ENCODE measurements around the gene TXNDC12. TPM values are rescaled to one million over a fixed set of nuclear protein-coding genes. Genes with fewer than 3 reads are reported as not detected.
"Not testable (repeated sequence)": the region's sequence is repeated elsewhere in the genome, so short reads cannot be mapped to it uniquely, and the experiment has no call there.

Gene TXNDC12
- total RNA-seq, 1 donor from 2014 or later: 35.5 TPM

DNA sequence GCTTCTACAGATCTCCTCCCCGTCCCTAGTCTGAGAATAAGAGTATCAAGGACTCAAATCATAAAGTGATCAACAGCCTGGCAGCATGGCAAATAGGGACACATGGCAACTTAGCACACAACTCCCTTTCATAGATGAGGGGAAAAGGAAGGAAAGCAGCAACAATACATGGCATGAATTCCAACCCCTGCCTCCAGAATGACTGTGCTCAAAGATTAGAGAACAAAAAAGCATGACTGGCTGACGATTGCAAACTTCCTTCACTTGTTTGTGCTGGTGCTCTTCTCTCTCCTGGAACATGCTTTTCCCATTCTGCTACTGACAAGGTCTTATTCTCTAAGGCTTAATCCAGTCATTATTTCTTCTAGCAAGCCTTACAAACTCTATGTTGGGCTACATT, 32.9 kb downstream of the TXNDC12 start:
- no peak for FAIRE-seq
- DNase-seq (ENCODE audit: low read depth): no peak
- Histone ChIP-seq H3K36me3 (ENCODE audit: control insufficient read depth, insufficient read depth, low read length) (peaks cover 9% of the 10 kb centered on the region), H3K4me3 (ENCODE audit: low read depth, low read length) (no peak overlapping the region), H3K27me3 (ENCODE audit: control insufficient read depth, insufficient read depth, low read length) (no peaks in the 10 kb centered on the region)
- TF ChIP-seq, protein P1, sequence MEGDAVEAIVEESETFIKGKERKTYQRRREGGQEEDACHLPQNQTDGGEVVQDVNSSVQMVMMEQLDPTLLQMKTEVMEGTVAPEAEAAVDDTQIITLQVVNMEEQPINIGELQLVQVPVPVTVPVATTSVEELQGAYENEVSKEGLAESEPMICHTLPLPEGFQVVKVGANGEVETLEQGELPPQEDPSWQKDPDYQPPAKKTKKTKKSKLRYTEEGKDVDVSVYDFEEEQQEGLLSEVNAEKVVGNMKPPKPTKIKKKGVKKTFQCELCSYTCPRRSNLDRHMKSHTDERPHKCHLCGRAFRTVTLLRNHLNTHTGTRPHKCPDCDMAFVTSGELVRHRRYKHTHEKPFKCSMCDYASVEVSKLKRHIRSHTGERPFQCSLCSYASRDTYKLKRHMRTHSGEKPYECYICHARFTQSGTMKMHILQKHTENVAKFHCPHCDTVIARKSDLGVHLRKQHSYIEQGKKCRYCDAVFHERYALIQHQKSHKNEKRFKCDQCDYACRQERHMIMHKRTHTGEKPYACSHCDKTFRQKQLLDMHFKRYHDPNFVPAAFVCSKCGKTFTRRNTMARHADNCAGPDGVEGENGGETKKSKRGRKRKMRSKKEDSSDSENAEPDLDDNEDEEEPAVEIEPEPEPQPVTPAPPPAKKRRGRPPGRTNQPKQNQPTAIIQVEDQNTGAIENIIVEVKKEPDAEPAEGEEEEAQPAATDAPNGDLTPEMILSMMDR (IDR thresholded peaks at IDR 0.05; ENCODE audit: insufficient read depth, low read length, severe bottlenecking): no peak

DNA sequence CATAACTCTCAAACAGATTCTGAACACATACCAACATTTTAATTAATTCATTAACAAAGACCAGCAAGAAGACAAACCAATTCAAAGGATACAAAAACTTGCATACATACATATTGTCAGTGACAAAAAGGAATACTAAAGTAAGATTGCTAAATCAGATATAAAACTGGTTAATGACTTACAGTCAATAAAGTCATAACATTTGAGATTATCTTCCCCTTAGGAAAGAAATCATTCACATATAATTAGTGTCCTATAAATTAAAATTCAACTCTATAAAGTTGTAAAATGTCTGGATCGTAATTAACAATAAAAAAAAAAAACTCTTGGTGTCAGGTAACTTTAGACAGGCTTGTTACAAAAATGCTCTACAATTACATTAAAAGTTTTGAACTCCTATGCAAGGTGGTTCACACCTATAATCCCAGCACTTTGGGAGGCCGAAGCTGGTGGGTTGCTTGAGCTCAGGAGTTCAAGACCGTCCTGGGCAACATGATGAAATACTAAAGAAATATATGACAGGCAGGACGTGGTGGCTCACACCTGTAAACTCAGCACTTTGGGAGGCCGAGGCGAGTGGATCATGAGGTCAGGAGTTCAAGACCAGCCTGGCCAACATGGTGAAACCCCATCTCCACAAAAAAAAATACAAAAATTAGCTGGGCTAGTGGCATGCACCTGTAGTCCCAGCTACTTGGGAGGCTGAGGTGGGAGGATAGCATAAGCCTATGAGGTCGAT, 46.8 kb downstream of the TXNDC12 start:
- Histone ChIP-seq H3K36me3 (ENCODE audit: control insufficient read depth, insufficient read depth, low read length) (no peaks in the 10 kb centered on the region), H3K4me3 (ENCODE audit: low read depth, low read length) (no peak overlapping the region), H3K27me3 (ENCODE audit: control insufficient read depth, insufficient read depth, low read length) (no peaks in the 10 kb centered on the region)
- TF ChIP-seq, protein P1 (IDR thresholded peaks at IDR 0.05; ENCODE audit: insufficient read depth, low read length, severe bottlenecking): no peak
- FAIRE-seq (no peak), DNase-seq (ENCODE audit: low read depth) (no peak)

DNA sequence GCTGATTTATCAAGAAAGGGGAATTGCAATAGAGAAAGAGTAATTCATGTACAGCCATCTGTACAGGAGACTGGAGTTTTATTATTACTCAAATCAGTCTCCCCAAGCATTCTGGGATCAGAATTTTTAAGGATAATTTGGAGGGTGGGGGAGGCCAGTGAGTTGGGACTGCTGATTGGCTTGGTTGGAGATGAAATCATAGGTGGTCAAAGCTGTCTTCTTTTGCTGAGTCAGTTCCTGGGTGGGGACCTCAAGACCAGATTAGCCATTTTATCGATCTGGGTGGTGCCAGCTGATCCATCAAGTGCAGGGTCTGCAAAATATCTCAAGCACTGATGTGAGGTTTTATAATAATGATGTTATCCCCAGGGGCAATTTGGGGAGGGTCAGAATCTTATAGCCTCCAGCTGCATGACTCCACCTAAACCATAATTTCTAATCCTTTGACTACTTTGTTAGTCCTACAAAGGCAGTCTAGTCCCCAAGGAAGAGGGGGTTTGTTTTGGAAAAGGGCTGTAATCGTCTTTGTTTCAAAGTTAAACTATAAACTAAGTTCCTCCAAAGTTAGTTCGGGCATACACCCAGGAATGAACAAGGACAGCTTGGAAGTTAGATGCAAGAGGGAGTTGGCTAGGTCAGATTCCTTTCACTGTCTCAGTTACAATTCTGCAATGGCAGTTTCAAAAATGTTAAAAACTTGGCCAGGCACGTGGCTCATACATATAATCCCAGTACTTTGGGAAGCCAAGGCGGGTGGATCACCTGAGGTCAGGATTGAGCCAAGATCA, 47.6 kb downstream of the TXNDC12 start:
- DNase-seq (ENCODE audit: low read depth) (no peak), FAIRE-seq (no peak)
- TF ChIP-seq, protein P1 (IDR thresholded peaks at IDR 0.05; ENCODE audit: insufficient read depth, low read length, severe bottlenecking): no peak
- Histone ChIP-seq H3K36me3 (ENCODE audit: control insufficient read depth, insufficient read depth, low read length) (no peaks in the 10 kb centered on the region), H3K27me3 (ENCODE audit: control insufficient read depth, insufficient read depth, low read length) (no peaks in the 10 kb centered on the region), H3K4me3 (ENCODE audit: low read depth, low read length) (no peak overlapping the region)

DNA sequence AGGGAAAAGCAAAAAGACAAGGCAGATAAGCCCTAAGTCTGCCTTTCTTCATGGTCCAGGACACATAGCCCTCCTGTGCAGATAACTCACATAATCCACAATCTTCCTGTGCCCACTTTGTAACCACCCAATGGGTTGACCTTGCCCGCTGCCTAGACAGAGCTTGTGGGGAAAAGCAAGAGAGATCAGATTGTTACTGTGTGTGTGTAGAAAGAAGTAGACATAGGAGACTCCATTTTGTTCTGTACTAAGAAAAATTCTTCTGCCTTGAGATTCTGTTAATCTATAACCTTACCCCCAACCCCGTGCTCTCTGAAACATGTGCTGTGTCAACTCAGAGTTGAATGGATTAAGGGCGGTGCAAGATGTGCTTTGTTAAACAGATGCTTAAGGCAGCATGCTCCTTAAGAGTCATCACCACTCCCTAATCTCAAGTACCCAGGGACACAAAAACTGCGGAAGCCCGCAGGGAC, 48.9 kb downstream of the TXNDC12 start:
- not testable (repeated sequence) for H3K27me3 ChIP-seq (ENCODE audit: control insufficient read depth, insufficient read depth, low read length); DNase-seq (ENCODE audit: low read depth); FAIRE-seq; H3K4me3 ChIP-seq (ENCODE audit: low read depth, low read length); H3K36me3 ChIP-seq (ENCODE audit: control insufficient read depth, insufficient read depth, low read length)

DNA sequence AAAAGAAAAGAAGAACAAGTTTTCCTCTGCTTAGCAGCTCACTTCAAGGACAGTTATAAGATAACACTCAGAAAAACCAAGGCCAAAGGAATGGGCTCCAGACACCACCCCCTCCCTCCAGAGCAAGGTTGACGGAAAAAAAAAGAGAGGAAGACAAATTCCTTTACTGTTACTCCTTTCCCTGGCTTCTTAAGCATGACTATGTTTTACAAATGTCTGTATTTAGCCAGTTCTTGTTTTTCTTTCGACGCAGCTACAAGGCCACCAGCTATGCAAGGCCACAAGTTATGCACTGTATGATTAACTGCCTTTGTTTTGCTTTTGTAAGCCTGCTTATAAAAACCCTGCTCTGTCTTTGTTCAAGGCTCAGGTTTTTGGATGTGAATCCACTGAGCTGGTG, 49.4 kb downstream of the TXNDC12 start:
- not testable (repeated sequence) for H3K4me3 ChIP-seq (ENCODE audit: low read depth, low read length); FAIRE-seq; DNase-seq (ENCODE audit: low read depth)

DNA sequence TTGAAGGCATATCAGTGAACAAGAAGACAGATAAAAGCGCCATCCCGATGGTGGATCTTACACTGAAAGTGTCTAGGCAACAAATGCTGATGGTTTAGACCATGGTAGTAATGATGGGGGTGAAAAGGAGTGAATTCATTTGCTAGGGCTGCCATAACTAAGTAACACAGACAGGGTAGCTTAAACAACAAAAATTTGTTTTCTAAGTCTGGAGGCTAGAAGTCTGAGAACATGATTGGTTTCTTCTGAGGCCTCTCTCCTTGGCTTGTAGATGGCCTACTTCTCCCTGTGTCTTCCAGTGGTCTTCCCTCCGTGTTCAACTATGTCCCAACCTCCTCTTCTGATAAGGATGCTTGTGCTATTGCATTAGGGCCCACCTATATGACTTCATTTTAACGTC, 51.1 kb downstream of the TXNDC12 start:
- TF ChIP-seq, protein P1 (IDR thresholded peaks at IDR 0.05; ENCODE audit: insufficient read depth, low read length, severe bottlenecking): no peak
- Histone ChIP-seq H3K36me3 (ENCODE audit: control insufficient read depth, insufficient read depth, low read length) (no peaks in the 10 kb centered on the region), H3K27me3 (ENCODE audit: control insufficient read depth, insufficient read depth, low read length) (no peaks in the 10 kb centered on the region), H3K4me3 (ENCODE audit: low read depth, low read length) (no peak overlapping the region)
- DNase-seq (ENCODE audit: low read depth): no peak
- FAIRE-seq: no peak

More for the DNA sequence above, 49.4 kb downstream of the TXNDC12 start:
- H3K36me3 ChIP-seq (ENCODE audit: control insufficient read depth, insufficient read depth, low read length); H3K27me3 ChIP-seq (ENCODE audit: control insufficient read depth, insufficient read depth, low read length): not testable (repeated sequence)
